ENCODE data around the gene PKNOX2. TPM values are rescaled to one million over a fixed set of nuclear protein-coding genes. Genes with fewer than 3 reads are reported as not detected.

Gene PKNOX2
- total and polyA plus RNA-seq, 2 of the 8 experiments (the other 6 are each of a cell fraction or from before 2014, with no cell fraction given): 2.0 TPM

GRCh38 chr11:125148011-125148410 lies 16.5 kb upstream of the PKNOX2 start:
- Histone ChIP-seq H3K27me3 (replicated peaks in 1 of 4; ENCODE audit: control insufficient read depth in 3 of 4, extremely low read depth in 1 of 4, insufficient read depth in 3 of 4, low read length in 3 of 4) (peaks cover 0 to 8% (median 6%) of the 10 kb centered on the region in 4 experiments; a peak in 6 of 7 replicates), H2AK5ac (ENCODE audit: low read depth, low read length) (no peak overlapping the region), H4K8ac (ENCODE audit: extremely low read depth, insufficient read depth, low read length) (no peak overlapping the region), H3K56ac (replicated peaks; ENCODE audit: insufficient read length, low read depth, low read length) (no peak overlapping the region), H3K23ac (ENCODE audit: insufficient read length) (no peak overlapping the region), H4K5ac (ENCODE audit: insufficient read length, low read depth, low read length) (no peak overlapping the region), H3K14ac (ENCODE audit: insufficient read length) (no peak overlapping the region), H4K91ac (replicated peaks; ENCODE audit: insufficient read length, low read length) (no peak overlapping the region), H2BK12ac (ENCODE audit: low read depth, low read length) (no peak overlapping the region), H3K18ac (ENCODE audit: extremely low read depth, low read length) (no peak overlapping the region), H3K79me1 (ENCODE audit: low read depth, low read length) (no peaks in the 10 kb centered on the region), H2BK15ac (ENCODE audit: low read length) (no peak overlapping the region), H3K4me1 (replicated peaks in 1 of 4; ENCODE audit: control insufficient read depth in 3 of 4, insufficient read depth in 4 of 4, low read length in 3 of 4) (peaks cover 0 to 10% (median 8%) of the 10 kb centered on the region in 4 experiments; a peak in 4 of 7 replicates), H3K36me3 (ENCODE audit: control insufficient read depth in 2 of 4, insufficient read depth in 4 of 4, low read length in 3 of 4) (no peaks in the 10 kb centered on the region), H4K20me1 (replicated peaks in 1 of 2; ENCODE audit: control insufficient read depth in 1 of 2, insufficient read depth in 2 of 2, low read length in 2 of 2) (peaks cover 0 to 2% of the 10 kb centered on the region in 2 experiments), H3K4me2 (ENCODE audit: insufficient read depth in 1 of 2, low read depth in 2 of 2, low read length in 2 of 2) (no peak overlapping the region), H3K4ac (replicated peaks; ENCODE audit: insufficient read length, low read depth, low read length) (no peak overlapping the region), H2BK20ac (ENCODE audit: low read length) (no peak overlapping the region), H3K9me3 (ENCODE audit: insufficient read depth in 2 of 2, low read depth in 1 of 2, low read length in 1 of 2) (no peaks in the 10 kb centered on the region), H3K4me3 (ENCODE audit: extremely low read depth in 1 of 4, insufficient read depth in 2 of 4, low read depth in 3 of 4, low read length in 4 of 4) (no peak overlapping the region), H2BK5ac (ENCODE audit: low read depth, low read length) (no peak overlapping the region), H3K79me2 (ENCODE audit: control insufficient read depth in 1 of 2, insufficient read depth in 2 of 2, low read length in 2 of 2) (no peaks in the 10 kb centered on the region), H3K27ac (ENCODE audit: low read depth, low read length) (no peak overlapping the region), H2BK120ac (replicated peaks; ENCODE audit: low read depth, low read length) (no peak overlapping the region), H3K9ac (replicated peaks in 1 of 4; ENCODE audit: extremely low read depth in 1 of 4, low read depth in 3 of 4, low read length in 3 of 4) (no peak overlapping the region), H2AFZ (ENCODE audit: low read length) (no peak overlapping the region), H3K23me2 (ENCODE audit: low read depth, low read length) (no peaks in the 10 kb centered on the region)
- DNase-seq (ENCODE audit: low read depth in 1 of 2, low spot score in 2 of 2) (no peak), FAIRE-seq (no peak)
- ChIA-PET CTCF (ENCODE audit: partially characterized antibody) (interaction anchor here (1.5 to 2.4 kb wide), 4 partner anchors 17 to 57 kb away, joined by 4 to 16 read pairs (median 4); partner anchors contain the start of gene PKNOX2), POLR2A (ENCODE audit: partially characterized antibody) (interaction anchor here (1.2 kb wide), 1 partner anchor 11 kb away, joined by 3 read pairs; no protein-coding TSS in a partner anchor)
- TF ChIP-seq MAX (IDR thresholded peaks at IDR 0.05) (no peak), YY1 (IDR thresholded peaks at IDR 0.05; ENCODE audit: low read depth, low read length) (no peak), SP1 (IDR thresholded peaks at IDR 0.05; ENCODE audit: low read depth, low read length) (no peak), CHD2 (IDR thresholded peaks at IDR 0.05; ENCODE audit: low read length) (no peak), KDM1A (IDR thresholded peaks at IDR 0.05; ENCODE audit: borderline replicate concordance, low read length) (no peak), HDAC6 (IDR thresholded peaks at IDR 0.05; ENCODE audit: low read depth, low read length) (no peak), CBX5 (IDR thresholded peaks at IDR 0.05; ENCODE audit: low read depth, low read length) (no peak), NRF1 (IDR thresholded peaks at IDR 0.05; ENCODE audit: low read depth, low read length) (no peak), ZNF274 (IDR thresholded peaks at IDR 0.05; ENCODE audit: borderline replicate concordance, extremely low read depth, low read length) (no peak), RXRA (IDR thresholded peaks at IDR 0.05; ENCODE audit: insufficient read depth, low read depth, low read length) (no peak), GABPA (IDR thresholded peaks at IDR 0.05; ENCODE audit: borderline replicate concordance, insufficient read depth, low read length) (no peak), MAFK (IDR thresholded peaks at IDR 0.05; ENCODE audit: low read depth, low read length) (no peak), E2F6 (IDR thresholded peaks at IDR 0.05) (no peak), SUZ12 (IDR thresholded peaks at IDR 0.05; ENCODE audit: low read length) (no peak), RFX5 (IDR thresholded peaks at IDR 0.05; ENCODE audit: borderline replicate concordance, low read depth, low read length) (no peak)

Data from H1 (cell line).